HFFc6 (cell line): ENCODE measurements around the gene SAMHD1. TPM values are rescaled to one million over a fixed set of nuclear protein-coding genes. Genes with fewer than 3 reads are reported as not detected.

Experiments
- DNase-seq: peaks from one replicate; pipeline ENCODE4 v3.0.0-alpha.2; 2018
- H3K27ac Mint-ChIP-seq: 2 replicates; pipeline ENCODE4 v1.8.0; 2020; ENCODE audit warnings: mild to moderate bottlenecking, mixed read lengths
- H3K27me3 Mint-ChIP-seq: 2 replicates; pipeline ENCODE4 v1.8.0; 2021; ENCODE audit warnings: mild to moderate bottlenecking, moderate library complexity, mixed read lengths; ENCODE audit not compliant: insufficient read depth
- H3K36me3 Mint-ChIP-seq: 2 replicates; pipeline ENCODE4 v1.8.0; 2021; ENCODE audit warnings: low read depth, mixed read lengths
- H3K4me1 Mint-ChIP-seq: 2 replicates; pipeline ENCODE4 v1.8.0; 2020; ENCODE audit warnings: low read depth, mixed read lengths
- H3K4me3 Mint-ChIP-seq: 2 replicates; pipeline ENCODE4 v1.8.0; 2020; ENCODE audit warnings: mild to moderate bottlenecking, moderate library complexity, mixed read lengths
- H3K9me3 Mint-ChIP-seq: 2 replicates; pipeline ENCODE4 v1.8.0; 2020; ENCODE audit warnings: mild to moderate bottlenecking, mixed read lengths
- CTCF ChIP-seq: fragments of 200-600 bp; sonication (generic); IDR thresholded peaks from 2 replicates; pipeline ENCODE4 v1.5.0; 2021; ENCODE audit warnings: antibody characterized with exemption, mild to moderate bottlenecking
- total RNA-seq, 6 experiments: library from RNA; stranded (reverse); fragmentation: NEBNext Ultra II Directional; extraction: Animal tissue kit (Norgen Biotek cat#: 25700); gene quantifications; 2 replicates in 1 of 6; 3 replicates in 5 of 6; pipeline ENCODE4 v1.2.3, GENCODE V29; 2021

SAMHD1 gene
- total RNA-seq, 6 experiments from 2014 or later = 19.4 to 31.3 (median 23.8) TPM

GRCh38 chr20:36974660-36975059 is 23.2 kb upstream of the SAMHD1 start:
- Mint-ChIP-seq H3K27me3 (no peaks in the 10 kb centered on the region; the same call in none of the 2 replicates), H3K9me3 (no peaks in the 10 kb centered on the region), H3K36me3 (no peaks in the 10 kb centered on the region), H3K4me3 (no peak overlapping the region), H3K4me1 (no peaks in the 10 kb centered on the region), H3K27ac (no peak overlapping the region)
- TF ChIP-seq CTCF = no peak
- DNase-seq = no peak

DNA sequence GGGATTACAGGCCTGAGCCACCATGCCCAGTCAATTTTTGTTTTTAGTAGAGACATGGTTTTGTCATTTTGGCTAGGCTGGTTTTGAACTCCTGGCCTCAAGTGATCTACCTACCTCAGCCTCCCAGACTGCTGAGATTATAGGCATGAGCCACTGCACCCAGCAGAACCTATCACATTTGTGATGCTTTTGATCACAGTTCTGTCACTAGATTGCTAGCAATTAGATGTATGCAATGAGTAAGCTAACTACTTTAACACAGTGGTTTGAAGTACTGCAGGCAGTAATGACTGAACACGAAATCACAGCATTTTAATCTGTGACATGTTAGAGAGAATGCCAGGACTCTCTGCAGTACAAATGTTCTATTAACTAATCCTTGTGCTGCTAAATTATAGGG is 19.6 kb upstream of the SAMHD1 start:
- no peak for TF ChIP-seq CTCF

GRCh38 chr20:36969478-36970186 is 18.1 kb upstream of the SAMHD1 start:
- Mint-ChIP-seq H3K27ac (no peak overlapping the region), H3K9me3 (no peaks in the 10 kb centered on the region), H3K4me1 (no peaks in the 10 kb centered on the region), H3K36me3 (no peaks in the 10 kb centered on the region), H3K4me3 (no peak overlapping the region), H3K27me3 (peaks cover 4% of the 10 kb centered on the region)
- TF ChIP-seq CTCF = no peak
- DNase-seq = no peak

More for the DNA sequence above, 19.6 kb upstream of the SAMHD1 start:
- Mint-ChIP-seq H3K27me3 (peaks cover 4% of the 10 kb centered on the region), H3K4me3 (no peak overlapping the region), H3K4me1 (no peaks in the 10 kb centered on the region), H3K27ac (no peak overlapping the region), H3K36me3 (no peaks in the 10 kb centered on the region), H3K9me3 (no peaks in the 10 kb centered on the region)
- no peak for DNase-seq

DNA sequence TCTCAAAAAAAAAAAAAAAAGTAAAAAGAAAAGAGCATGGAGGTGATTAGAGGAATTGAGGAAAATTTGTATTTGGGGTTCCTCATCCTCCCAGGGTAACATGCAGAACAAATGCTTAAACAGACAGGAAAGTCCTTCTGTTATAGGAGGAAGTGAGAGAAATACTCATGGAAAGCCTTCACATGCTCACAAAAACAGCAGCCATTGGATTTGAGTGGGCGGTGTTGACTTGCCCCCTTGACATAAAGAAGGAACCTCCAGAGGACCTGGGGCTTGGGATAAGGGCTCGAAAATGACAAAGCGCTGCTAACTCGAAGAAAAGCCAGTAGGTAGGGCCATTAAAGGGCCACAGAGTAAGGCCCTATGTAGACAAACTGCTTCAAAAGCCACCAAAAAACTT is 17.5 kb upstream of the SAMHD1 start:
- no peaks in the 10 kb centered on the region for H3K4me1 Mint-ChIP-seq

DNA sequence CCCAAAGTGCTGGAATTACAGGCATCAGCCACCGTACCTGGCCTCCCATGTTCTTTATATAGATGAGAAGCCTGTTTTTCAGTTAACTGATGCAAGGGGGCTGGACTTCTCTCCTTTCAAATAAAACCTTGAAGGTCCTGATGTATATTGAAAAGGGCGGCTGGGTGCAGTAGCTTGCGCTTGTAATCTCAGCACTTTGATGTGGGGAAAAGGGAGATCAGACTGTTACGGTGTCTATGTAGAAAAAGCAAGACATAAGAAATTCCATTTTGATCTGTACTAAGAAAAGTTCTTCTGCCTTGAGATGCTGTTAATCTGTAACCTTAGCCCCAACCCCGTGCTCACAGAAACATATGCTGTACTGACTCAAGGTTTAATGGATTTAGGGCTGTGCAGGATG is 16.1 kb upstream of the SAMHD1 start:
- TF ChIP-seq CTCF = no peak
- H3K4me3 Mint-ChIP-seq = no peak overlapping the region
- H3K9me3 Mint-ChIP-seq = peaks cover 4% of the 10 kb centered on the region
- no peak overlapping the region for H3K27ac Mint-ChIP-seq
- no peak for DNase-seq
- peaks cover 4% of the 10 kb centered on the region for H3K27me3 Mint-ChIP-seq
- no peaks in the 10 kb centered on the region for H3K4me1 Mint-ChIP-seq
- H3K36me3 Mint-ChIP-seq = peaks cover 4% of the 10 kb centered on the region

More for the DNA sequence above, 17.5 kb upstream of the SAMHD1 start:
- TF ChIP-seq CTCF = no peak
- no peak overlapping the region for H3K4me3 Mint-ChIP-seq
- no peak for DNase-seq
- H3K36me3 Mint-ChIP-seq = no peaks in the 10 kb centered on the region
- H3K27me3 Mint-ChIP-seq = peaks cover 4% of the 10 kb centered on the region
- no peak overlapping the region for H3K27ac Mint-ChIP-seq
- H3K9me3 Mint-ChIP-seq = no peaks in the 10 kb centered on the region
